DND-41 (cell line): Measurements from ENCODE around the gene B3GNT4.
"Not testable (repeated sequence)": the region's sequence is repeated elsewhere in the genome, so short reads cannot be mapped to it uniquely, and the experiment has no call there.

Source experiments
- ATAC-seq: fragments of 200-7000 bp; cut with Tn5 transposase; 3 replicates; pipeline ENCODE4 v1.9.1; 2021; ENCODE audit warnings: low read depth; ENCODE audit not compliant: insufficient read depth
- DNase-seq: peaks from one replicate; pipeline ENCODE4 v3.0.0-alpha.2; 2020
- H2AFZ ChIP-seq: 2 replicates; pipeline ENCODE4 v1.6.0; 2012; ENCODE audit warnings: low read depth, low read length
- H3K27ac ChIP-seq: 2 replicates; pipeline ENCODE4 v1.5.1; 2012; ENCODE audit warnings: low read length, inconsistent platforms
- H3K27me3 ChIP-seq: fragments of 200-600 bp; sonication (generic); 2 replicates; pipeline ENCODE4 v1.6.0; 2012; ENCODE audit warnings: low read length, mild to moderate bottlenecking, inconsistent platforms; ENCODE audit not compliant: insufficient read depth, poor library complexity
- H3K36me3 ChIP-seq: 2 replicates; pipeline ENCODE4 v1.5.1; 2012; ENCODE audit warnings: low read length, inconsistent platforms; ENCODE audit not compliant: insufficient read depth
- H3K4me1 ChIP-seq: 2 replicates; pipeline ENCODE4 v1.5.1; 2012; ENCODE audit warnings: mild to moderate bottlenecking, low read length; ENCODE audit not compliant: insufficient read depth
- H3K4me2 ChIP-seq: 2 replicates; pipeline ENCODE4 v1.6.0; 2012; ENCODE audit warnings: mild to moderate bottlenecking, moderate library complexity, low read length, inconsistent platforms; ENCODE audit not compliant: insufficient read depth
- H3K4me3 ChIP-seq, 2 experiments: fragments of 200-600 bp in 1 of 2; shearing (Covaris generic) in 1 of 2; 2 replicates each; pipeline ENCODE4 v1.5.1; 2012 to 2016; ENCODE audit warnings: inconsistent platforms in 2 of 2, low read length in 2 of 2, mild to moderate bottlenecking in 2 of 2, low read depth in 1 of 2, moderate library complexity in 1 of 2
- H3K79me2 ChIP-seq: 2 replicates; pipeline ENCODE4 v1.6.0; 2012; ENCODE audit warnings: low read length, inconsistent platforms; ENCODE audit not compliant: insufficient read depth
- H3K9ac ChIP-seq: 2 replicates; pipeline ENCODE4 v1.6.0; 2012; ENCODE audit warnings: low read depth, mild to moderate bottlenecking, inconsistent platforms, low read length, moderate library complexity
- H3K9me3 ChIP-seq: 2 replicates; pipeline ENCODE4 v1.5.1; 2012; ENCODE audit warnings: low read length, moderate library complexity, mild to moderate bottlenecking, inconsistent platforms; ENCODE audit not compliant: insufficient read depth, severe bottlenecking
- H4K20me1 ChIP-seq: 2 replicates; pipeline ENCODE4 v1.6.0; 2012; ENCODE audit warnings: low read length; ENCODE audit not compliant: insufficient read depth
- CTCF ChIP-seq: IDR thresholded peaks from 2 replicates; pipeline ENCODE4 v1.5.1; 2012; ENCODE audit warnings: borderline replicate concordance, low read length, moderate library complexity, mild to moderate bottlenecking; ENCODE audit not compliant: poor library complexity, severe bottlenecking; ENCODE audit errors: extremely low read depth
- EZH2 ChIP-seq: IDR thresholded peaks from 3 replicates; pipeline ENCODE4 v1.6.1; 2012; ENCODE audit warnings: borderline replicate concordance, low read depth, mild to moderate bottlenecking, moderate library complexity, low read length, inconsistent platforms; ENCODE audit not compliant: severe bottlenecking

Gene B3GNT4

GRCh38 chr12:122171399-122171798, 32.1 kb upstream of the B3GNT4 start:
- no peak overlapping the region for H2AFZ ChIP-seq
- no peaks in the 10 kb centered on the region for H3K79me2 ChIP-seq
- no peak overlapping the region for H3K4me2 ChIP-seq
- no peaks in the 10 kb centered on the region for H3K36me3 ChIP-seq
- ATAC-seq: no peak
- no peaks in the 10 kb centered on the region for H3K9me3 ChIP-seq
- DNase-seq: no peak
- no peak overlapping the region for H3K27ac ChIP-seq
- no peaks in the 10 kb centered on the region for H4K20me1 ChIP-seq
- H3K4me1 ChIP-seq: no peaks in the 10 kb centered on the region
- no peaks in the 10 kb centered on the region for H3K27me3 ChIP-seq
- no peak overlapping the region for H3K9ac ChIP-seq
- no peak for TF ChIP-seq EZH2
- no peak for TF ChIP-seq CTCF
- H3K4me3 ChIP-seq: no peak overlapping the region

DNA sequence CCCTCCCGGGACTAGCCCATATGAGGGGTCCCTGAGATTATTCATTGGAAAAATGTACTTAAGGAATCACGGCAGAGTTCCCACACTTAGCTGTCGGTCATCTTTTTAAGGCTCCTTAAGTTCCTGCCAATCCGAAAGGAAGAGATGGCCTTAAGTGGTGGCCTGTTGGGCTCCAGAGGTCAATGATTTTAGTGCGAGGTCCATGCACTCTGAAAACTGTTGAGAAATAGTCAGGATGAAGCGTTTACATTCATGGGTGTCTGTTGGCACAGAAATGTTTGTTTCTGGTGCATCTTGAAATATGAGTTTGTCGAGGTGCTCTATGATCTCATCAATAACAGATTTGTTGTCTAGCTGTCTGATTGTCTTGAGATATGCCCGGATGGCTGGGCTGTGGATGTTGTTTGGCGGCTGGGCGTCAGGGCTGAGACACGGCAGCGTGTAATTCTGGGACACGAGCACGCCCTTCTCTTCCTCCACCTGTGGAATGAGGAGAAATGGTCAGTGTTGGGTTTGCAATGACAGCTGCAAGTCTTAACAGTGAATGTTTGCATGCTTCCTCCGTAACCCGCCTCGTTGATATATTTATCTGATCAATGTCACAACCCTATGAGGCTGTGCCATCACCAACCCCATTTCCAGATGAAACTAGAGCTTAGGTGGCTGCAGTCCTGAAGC, 31.1 kb upstream of the B3GNT4 start:
- H3K79me2 ChIP-seq: no peaks in the 10 kb centered on the region
- no peaks in the 10 kb centered on the region for H3K36me3 ChIP-seq
- no peaks in the 10 kb centered on the region for H4K20me1 ChIP-seq
- DNase-seq (no peak), ATAC-seq (no peak)
- H3K4me2 ChIP-seq: no peak overlapping the region
- H3K9ac ChIP-seq: no peak overlapping the region
- H3K27ac ChIP-seq: no peak overlapping the region
- no peaks in the 10 kb centered on the region for H3K9me3 ChIP-seq
- no peak overlapping the region for H3K4me3 ChIP-seq
- H3K4me1 ChIP-seq: no peaks in the 10 kb centered on the region
- H2AFZ ChIP-seq: no peak overlapping the region
- no peak for TF ChIP-seq CTCF
- TF ChIP-seq EZH2: no peak
- no peaks in the 10 kb centered on the region for H3K27me3 ChIP-seq

DNA sequence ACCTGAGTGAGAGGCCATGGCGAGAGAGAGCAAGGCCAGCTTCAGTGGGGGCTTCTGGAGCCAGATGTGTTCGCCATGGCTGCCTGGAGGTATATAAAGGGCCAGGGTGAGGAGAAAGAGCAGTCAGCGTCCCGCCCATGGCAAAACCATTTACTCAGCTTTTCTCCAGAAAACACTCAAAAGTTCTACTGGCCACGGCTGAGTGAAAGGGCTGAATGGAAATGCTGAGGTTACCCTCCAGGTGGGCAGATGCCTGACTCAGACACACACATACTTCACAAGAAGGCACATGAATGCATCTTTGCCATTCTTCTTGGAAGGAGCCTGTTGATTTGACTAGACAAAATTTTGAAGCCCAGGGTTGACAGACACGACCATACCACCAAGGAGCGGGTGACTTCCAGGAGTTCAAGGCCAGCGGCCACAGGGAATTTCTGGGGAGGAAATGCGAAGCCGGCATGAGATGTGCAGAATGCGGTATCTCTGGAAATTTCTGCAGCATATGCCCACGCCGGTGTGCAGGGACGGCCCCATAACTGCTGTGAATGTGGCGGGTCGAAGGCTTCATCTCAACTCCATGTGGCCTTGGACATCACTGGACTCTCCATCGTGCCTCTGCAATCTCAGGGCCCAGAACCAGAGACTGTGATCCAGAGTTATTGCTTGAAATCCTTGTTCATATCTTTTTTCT, 29.2 kb upstream of the B3GNT4 start, which contains the start of gene IL31:
TSS of gene IL31 (minus strand) at position 67 of the 691 bp plus-strand sequence. CDS start at position 18, 49 bp downstream.
- Histone ChIP-seq H3K27me3 (no peaks in the 10 kb centered on the region), H2AFZ (no peak within 1 kb of the TSS), H3K4me2 (no peak within 1 kb of the TSS), H3K27ac (no peak within 1 kb of the TSS), H3K79me2 (no peaks in the 10 kb centered on the region), H3K9me3 (no peaks in the 10 kb centered on the region), H3K36me3 (no peaks in the 10 kb centered on the region), H3K4me1 (no peaks in the 10 kb centered on the region), H4K20me1 (no peaks in the 10 kb centered on the region), H3K9ac (no peak within 1 kb of the TSS), H3K4me3 (no peak within 1 kb of the TSS)
- no peak for TF ChIP-seq CTCF
- no peak for TF ChIP-seq EZH2
- ATAC-seq (no peak), DNase-seq (no peak)

GRCh38 chr12:122176473-122176872, 27.0 kb upstream of the B3GNT4 start:
- not testable (repeated sequence) for H3K9me3 ChIP-seq, H3K27ac ChIP-seq, DNase-seq, H3K4me2 ChIP-seq, H4K20me1 ChIP-seq, H2AFZ ChIP-seq, H3K27me3 ChIP-seq, H3K4me1 ChIP-seq, H3K36me3 ChIP-seq, H3K9ac ChIP-seq, H3K79me2 ChIP-seq, ATAC-seq, H3K4me3 ChIP-seq
